Memory B cell (primary cell): ENCODE data around the gene MGAT5.
A peak's percentile ranks its signal among the peaks of the same experiment; 100 is the strongest.

Experiments
- ATAC-seq: fragments of 150-1000 bp; cut with Tn5 transposase; 2 replicates; pipeline ENCODE4 v1.10.0; 2021; ENCODE audit warnings: low read depth, mild to moderate bottlenecking, moderate library complexity
- DNase-seq, 2 donors: peaks; one replicate each; pipeline ENCODE4 v3.0.0; 2022; ENCODE audit warnings: low spot score in 2 of 2
- H3K27ac Mint-ChIP-seq: one replicate; pipeline ENCODE4 v1.8.0; 2022; ENCODE audit warnings: mild to moderate bottlenecking, moderate library complexity, mixed read lengths
- H3K27me3 Mint-ChIP-seq: one replicate; pipeline ENCODE4 v1.8.0; 2022; ENCODE audit warnings: mixed read lengths
- H3K36me3 Mint-ChIP-seq: one replicate; pipeline ENCODE4 v1.8.0; 2022; ENCODE audit warnings: mild to moderate bottlenecking, mixed read lengths
- H3K4me1 Mint-ChIP-seq: one replicate; pipeline ENCODE4 v1.8.0; 2022; ENCODE audit warnings: mixed read lengths
- H3K4me3 Mint-ChIP-seq: one replicate; pipeline ENCODE4 v1.8.0; 2022; ENCODE audit warnings: mild to moderate bottlenecking, moderate library complexity, mixed read lengths
- H3K9me3 Mint-ChIP-seq: one replicate; pipeline ENCODE4 v1.8.0; 2022; ENCODE audit warnings: mixed read lengths

MGAT5 gene

DNA sequence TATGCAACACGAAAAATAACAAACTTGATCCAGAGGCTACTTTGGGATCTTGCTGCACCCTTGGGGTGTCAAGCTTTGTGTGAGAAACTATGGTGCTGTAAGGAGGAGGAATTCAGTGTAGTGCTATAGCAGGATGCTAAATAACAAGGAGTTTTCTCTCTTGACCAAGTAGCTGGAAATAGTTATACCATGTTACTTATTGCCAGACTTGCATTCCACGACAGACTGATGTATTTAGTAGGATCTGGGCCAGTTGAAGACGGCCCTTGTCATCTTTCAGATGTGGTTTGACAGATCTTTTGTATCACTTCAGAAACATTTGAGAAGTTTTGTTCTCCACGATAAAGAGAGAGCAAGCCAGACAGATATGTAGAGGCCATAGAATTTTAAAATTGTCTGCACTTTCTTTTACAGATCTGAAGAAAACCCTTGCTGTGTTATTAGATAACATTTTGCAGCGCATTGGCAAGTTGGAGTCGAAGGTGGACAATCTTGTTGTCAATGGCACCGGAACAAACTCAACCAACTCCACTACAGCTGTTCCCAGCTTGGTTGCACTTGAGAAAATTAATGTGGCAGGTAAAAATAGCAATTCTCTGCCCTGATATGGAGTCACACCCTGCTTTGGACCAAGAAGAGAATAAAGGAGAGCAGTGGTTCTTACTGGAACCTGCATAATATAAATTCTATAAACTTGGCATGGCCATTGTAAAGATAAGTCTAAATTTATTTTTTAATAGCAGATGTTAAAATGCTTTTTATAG, 16.3 kb downstream of the MGAT5 start:
- H3K4me1 Mint-ChIP-seq, result peaks cover 67% of the 10 kb centered on the region
- DNase-seq (no peak), ATAC-seq (no peak)
- H3K36me3 Mint-ChIP-seq, result peaks cover 33% of the 10 kb centered on the region
- H3K27me3 Mint-ChIP-seq, result no peaks in the 10 kb centered on the region
- H3K27ac Mint-ChIP-seq, result peak overlapping the region; percentile 48
- peak overlapping the region; percentile 24 for H3K4me3 Mint-ChIP-seq
- H3K9me3 Mint-ChIP-seq, result no peaks in the 10 kb centered on the region

GRCh38 chr2:134271758-134272157, 17.9 kb downstream of the MGAT5 start:
- Mint-ChIP-seq H3K27ac (peak overlapping the region; percentile 86), H3K27me3 (no peaks in the 10 kb centered on the region)

DNA sequence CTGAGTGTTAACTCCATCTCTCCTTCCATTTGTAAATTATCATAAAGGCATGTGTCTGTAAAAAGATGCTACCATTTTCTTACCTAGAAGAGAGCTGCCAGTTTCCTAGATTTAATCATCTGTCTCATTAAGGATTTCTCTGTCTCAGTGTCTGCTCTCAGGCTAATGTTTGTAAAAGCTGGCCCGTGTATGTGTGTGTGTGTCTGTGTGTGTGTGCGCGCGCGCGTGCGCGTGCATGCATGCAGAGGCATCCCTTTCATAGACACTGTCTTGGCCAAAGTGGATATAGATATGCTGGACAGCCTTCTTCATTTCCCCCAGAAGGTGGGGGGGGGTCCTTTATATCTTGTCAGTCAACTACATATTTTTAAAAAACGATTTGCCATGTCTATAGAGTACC, 18.9 kb downstream of the MGAT5 start:
- peaks cover 4% of the 10 kb centered on the region for H3K9me3 Mint-ChIP-seq
- no peak overlapping the region for H3K4me3 Mint-ChIP-seq
- peaks cover 65% of the 10 kb centered on the region for H3K4me1 Mint-ChIP-seq
- peaks cover 42% of the 10 kb centered on the region for H3K36me3 Mint-ChIP-seq
- no peaks in the 10 kb centered on the region for H3K27me3 Mint-ChIP-seq
- DNase-seq (no peak), ATAC-seq (no peak)
- H3K27ac Mint-ChIP-seq, result peak overlapping the region; percentile 86

More at GRCh38 chr2:134271758-134272157, 17.9 kb downstream of the MGAT5 start:
- peak overlapping the region; percentile 21 for H3K4me3 Mint-ChIP-seq
- H3K4me1 Mint-ChIP-seq, result peaks cover 69% of the 10 kb centered on the region
- DNase-seq, result no peak
- H3K9me3 Mint-ChIP-seq, result no peaks in the 10 kb centered on the region
- peaks cover 34% of the 10 kb centered on the region for H3K36me3 Mint-ChIP-seq
- ATAC-seq, result no peak

DNA sequence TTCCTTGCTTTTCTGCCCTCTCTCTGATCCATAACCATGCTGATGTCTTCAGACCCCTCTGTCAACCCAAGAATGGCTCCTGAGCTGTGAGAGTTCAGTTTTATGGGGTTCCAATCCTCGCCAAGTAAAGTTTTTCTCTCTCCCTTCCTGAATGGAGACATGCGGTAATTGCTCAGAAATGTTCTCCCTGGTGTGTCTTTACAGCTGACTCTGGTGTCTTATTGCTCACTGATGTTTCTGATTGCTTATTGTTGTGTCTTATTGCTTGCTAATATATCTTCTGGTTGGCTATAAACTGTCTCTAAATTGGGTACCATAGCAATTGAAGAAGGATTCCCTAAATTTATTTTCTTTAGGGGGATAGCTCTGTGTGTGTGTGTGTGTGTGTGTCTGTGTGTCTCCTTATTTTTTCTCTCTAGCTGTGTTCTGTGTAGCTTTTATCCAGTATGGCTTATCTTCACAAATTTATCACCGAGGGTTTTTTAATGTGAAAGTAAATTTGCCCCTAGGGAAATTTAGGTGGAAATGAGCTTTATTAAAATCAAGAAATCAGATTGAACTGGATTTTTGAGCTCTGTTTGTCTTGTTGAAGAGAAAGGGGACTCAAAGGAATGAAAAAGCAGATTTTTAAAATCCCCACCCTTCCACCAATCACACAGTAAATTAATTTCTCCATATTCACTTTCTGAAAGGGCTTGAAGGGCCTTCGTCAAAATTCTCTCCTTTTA, 19.5 kb downstream of the MGAT5 start:
- peaks cover 60% of the 10 kb centered on the region for H3K4me1 Mint-ChIP-seq
- ATAC-seq (no peak), DNase-seq (no peak)
- H3K36me3 Mint-ChIP-seq, result peaks cover 43% of the 10 kb centered on the region
- peaks cover 4% of the 10 kb centered on the region for H3K9me3 Mint-ChIP-seq
- H3K4me3 Mint-ChIP-seq, result peak overlapping the region; percentile 68
- peak overlapping the region; percentile 86 for H3K27ac Mint-ChIP-seq
- H3K27me3 Mint-ChIP-seq, result no peaks in the 10 kb centered on the region

- peak overlapping the region; percentile 68 for H3K4me3 Mint-ChIP-seq
- H3K27ac Mint-ChIP-seq, result peak overlapping the region; percentile 86
- peaks cover 66% of the 10 kb centered on the region for H3K4me1 Mint-ChIP-seq
- peaks cover 49% of the 10 kb centered on the region for H3K36me3 Mint-ChIP-seq
- H3K27me3 Mint-ChIP-seq, result no peaks in the 10 kb centered on the region
- peaks cover 4% of the 10 kb centered on the region for H3K9me3 Mint-ChIP-seq
- no peak for ATAC-seq
- DNase-seq, result no peak
Measured at GRCh38 chr2:134274121-134274520, 20.2 kb downstream of the MGAT5 start.

DNA sequence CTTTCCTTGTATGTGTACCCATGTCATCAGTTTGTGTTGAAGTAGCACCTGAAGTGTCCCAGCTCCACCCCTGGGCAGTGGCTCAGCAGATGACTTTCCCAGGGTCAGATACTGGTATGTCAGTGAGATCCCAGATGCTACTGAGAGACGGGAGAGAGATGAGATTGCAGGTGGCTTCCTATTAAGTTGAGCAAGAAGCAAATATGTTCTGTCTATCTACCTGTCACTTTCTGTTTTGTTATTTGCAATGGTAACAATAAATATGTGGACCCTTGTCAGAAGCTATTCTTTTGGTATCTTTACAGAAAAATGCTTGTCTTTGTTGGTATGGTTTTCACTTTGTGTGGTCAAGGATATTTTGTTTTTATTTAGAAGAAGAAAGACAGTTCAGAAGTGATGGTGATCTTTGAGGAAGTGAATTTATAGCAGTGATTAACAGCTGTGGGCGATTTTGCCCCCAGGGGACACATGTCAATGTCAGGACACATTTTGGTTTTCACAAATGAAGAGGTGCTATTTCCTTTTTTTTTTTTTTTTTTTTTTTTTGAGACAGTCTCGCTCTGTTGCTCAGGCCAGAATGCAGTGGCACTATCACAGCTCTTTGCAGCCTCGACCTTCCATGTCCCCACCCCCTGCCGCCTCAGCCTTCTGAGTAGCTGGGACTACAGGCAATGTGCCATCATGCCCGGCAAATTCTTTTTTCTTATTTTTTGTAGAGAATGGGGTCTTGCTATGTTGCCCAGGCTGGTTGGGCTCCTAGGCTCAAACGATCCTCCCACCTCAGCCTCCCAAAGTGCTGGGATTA, 21.4 kb downstream of the MGAT5 start:
- Mint-ChIP-seq H3K36me3 (peaks cover 42% of the 10 kb centered on the region), H3K27me3 (no peaks in the 10 kb centered on the region), H3K9me3 (peaks cover 4% of the 10 kb centered on the region), H3K4me1 (peaks cover 65% of the 10 kb centered on the region), H3K4me3 (peak overlapping the region; percentile 77), H3K27ac (peak overlapping the region; percentile 86)
- ATAC-seq, result peak; percentile 86
- peak; percentile 50 to 74 for DNase-seq

DNA sequence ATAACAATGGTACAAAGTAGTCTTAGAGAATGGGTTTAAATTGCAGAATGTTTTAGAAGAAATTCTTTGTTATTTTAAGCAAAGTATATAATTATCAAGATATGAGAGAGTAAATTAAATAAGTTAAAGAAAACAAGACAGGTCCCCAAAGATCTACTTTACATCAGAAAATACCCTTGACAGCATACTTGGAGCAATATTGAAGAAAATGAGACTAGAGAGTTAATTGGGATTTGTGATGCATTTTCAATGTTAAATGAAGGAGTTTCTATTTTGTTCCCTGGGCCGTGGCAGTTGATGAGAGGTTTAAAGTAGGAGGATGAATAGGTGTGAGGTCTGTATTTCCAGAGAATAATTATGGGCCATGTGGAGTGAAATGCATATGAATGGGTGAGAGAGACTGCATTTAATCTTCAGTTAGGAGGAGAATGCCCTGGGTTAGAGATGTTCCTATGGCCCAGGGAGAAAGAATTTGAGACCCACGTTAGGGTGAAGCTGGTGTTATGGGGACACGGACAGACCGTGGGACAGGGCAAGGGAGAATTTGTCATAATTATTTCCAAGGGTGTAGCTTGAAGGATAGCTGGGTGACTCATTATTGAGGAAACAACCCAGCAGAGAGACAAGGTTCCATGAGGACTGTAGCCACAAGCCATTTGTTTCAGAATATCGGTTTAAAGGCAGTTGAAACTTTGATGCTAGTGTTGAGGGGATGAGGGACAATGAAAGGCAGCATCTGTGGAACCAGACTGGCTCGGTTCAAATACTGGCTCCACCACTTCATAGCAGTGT, 22.7 kb downstream of the MGAT5 start:
- H3K27me3 Mint-ChIP-seq, result no peaks in the 10 kb centered on the region
- peaks cover 67% of the 10 kb centered on the region for H3K4me1 Mint-ChIP-seq

GRCh38 chr2:134277223-134277622, 23.4 kb downstream of the MGAT5 start:
- ATAC-seq (no peak), DNase-seq (no peak)
- peaks cover 69% of the 10 kb centered on the region for H3K4me1 Mint-ChIP-seq
- peak overlapping the region; percentile 86 for H3K27ac Mint-ChIP-seq
- H3K27me3 Mint-ChIP-seq, result no peaks in the 10 kb centered on the region
- peak overlapping the region; percentile 37 for H3K4me3 Mint-ChIP-seq
- H3K9me3 Mint-ChIP-seq, result peaks cover 4% of the 10 kb centered on the region
- H3K36me3 Mint-ChIP-seq, result peaks cover 33% of the 10 kb centered on the region

More for the DNA sequence above, 22.7 kb downstream of the MGAT5 start:
- ATAC-seq (no peak), DNase-seq (no peak)
- Mint-ChIP-seq H3K4me3 (peak overlapping the region; percentile 31), H3K27ac (peak overlapping the region; percentile 86), H3K9me3 (peaks cover 4% of the 10 kb centered on the region), H3K36me3 (peaks cover 39% of the 10 kb centered on the region)

DNA sequence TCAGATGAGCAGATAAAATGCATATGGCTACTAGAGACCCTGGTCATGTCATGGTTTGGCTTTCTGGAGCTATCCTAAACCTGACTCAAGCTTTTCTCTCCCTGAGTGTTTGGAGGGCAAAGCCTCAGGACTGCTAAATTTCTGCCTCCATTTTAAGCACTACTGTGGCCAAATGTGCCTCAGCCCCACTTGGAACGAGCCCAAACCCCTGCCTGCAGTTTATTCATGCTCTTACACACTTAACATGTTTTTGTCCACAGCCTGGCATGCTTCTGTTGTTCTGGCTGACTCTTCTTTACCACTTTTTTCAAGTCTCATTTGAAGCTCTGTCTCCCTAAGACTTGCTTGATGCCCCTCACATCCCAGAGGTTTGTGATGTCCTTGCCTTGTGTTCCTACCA, 24.7 kb downstream of the MGAT5 start:
- no peak for ATAC-seq
- peaks cover 68% of the 10 kb centered on the region for H3K4me1 Mint-ChIP-seq
- H3K36me3 Mint-ChIP-seq, result peaks cover 22% of the 10 kb centered on the region
- peaks cover 4% of the 10 kb centered on the region for H3K9me3 Mint-ChIP-seq
- peak overlapping the region; percentile 35 for H3K4me3 Mint-ChIP-seq
- peak overlapping the region; percentile 86 for H3K27ac Mint-ChIP-seq
- H3K27me3 Mint-ChIP-seq, result no peaks in the 10 kb centered on the region
- no peak for DNase-seq

DNA sequence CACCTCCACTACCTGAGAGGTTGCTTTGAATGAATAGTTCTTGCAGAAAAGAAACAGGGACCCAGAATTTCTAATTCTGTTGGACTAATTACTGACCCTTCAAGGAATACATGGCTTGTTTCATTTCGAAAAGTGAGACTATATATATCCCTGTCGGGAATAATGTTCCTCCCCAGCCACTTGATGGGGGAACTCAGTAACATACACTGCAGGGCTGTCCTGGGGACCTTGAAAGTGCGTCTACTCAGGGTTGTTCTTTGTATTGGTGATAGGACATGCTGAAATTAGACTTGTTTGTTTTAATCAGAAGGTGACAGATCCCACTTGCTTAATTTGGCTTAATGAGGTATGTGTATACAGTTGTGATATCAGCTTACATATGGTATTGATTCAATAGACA, 25.5 kb downstream of the MGAT5 start:
- H3K4me3 Mint-ChIP-seq, result peak overlapping the region; percentile 28
- H3K9me3 Mint-ChIP-seq, result peaks cover 4% of the 10 kb centered on the region
- H3K4me1 Mint-ChIP-seq, result peaks cover 66% of the 10 kb centered on the region
- peaks cover 22% of the 10 kb centered on the region for H3K36me3 Mint-ChIP-seq
- H3K27me3 Mint-ChIP-seq, result no peaks in the 10 kb centered on the region
- H3K27ac Mint-ChIP-seq, result no peak overlapping the region
- DNase-seq, result no peak
- ATAC-seq, result no peak

DNA sequence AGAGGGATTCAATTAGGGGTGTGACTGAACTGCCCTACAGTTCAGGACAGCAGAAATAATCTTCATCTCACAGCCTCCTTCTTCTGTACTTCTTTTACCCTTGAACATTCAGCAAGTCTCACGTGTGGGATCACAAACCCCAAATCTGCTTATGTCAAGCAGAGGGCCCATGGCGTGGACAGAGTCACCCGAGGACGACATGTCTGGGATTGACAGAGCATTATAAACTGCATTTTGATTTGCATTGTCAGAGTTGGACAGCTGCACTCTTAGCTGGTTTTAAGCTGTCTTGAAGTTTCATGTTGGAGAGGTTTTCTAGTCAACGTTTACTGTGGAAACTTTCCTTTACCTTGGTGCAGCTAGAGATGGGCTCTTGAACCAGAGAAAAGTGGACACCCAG, 26.4 kb downstream of the MGAT5 start:
- ATAC-seq, result no peak
- peak overlapping the region; percentile 28 for H3K4me3 Mint-ChIP-seq
- H3K27ac Mint-ChIP-seq, result peak overlapping the region; percentile 39
- peaks cover 64% of the 10 kb centered on the region for H3K4me1 Mint-ChIP-seq
- no peaks in the 10 kb centered on the region for H3K27me3 Mint-ChIP-seq
- no peak for DNase-seq
- H3K36me3 Mint-ChIP-seq, result peaks cover 22% of the 10 kb centered on the region
- H3K9me3 Mint-ChIP-seq, result peaks cover 4% of the 10 kb centered on the region

- no peaks in the 10 kb centered on the region for H3K27me3 Mint-ChIP-seq
- ATAC-seq (no peak), DNase-seq (no peak)
- peaks cover 4% of the 10 kb centered on the region for H3K9me3 Mint-ChIP-seq
- no peak overlapping the region for H3K4me3 Mint-ChIP-seq
- H3K27ac Mint-ChIP-seq, result no peak overlapping the region
- H3K4me1 Mint-ChIP-seq, result peaks cover 62% of the 10 kb centered on the region
- H3K36me3 Mint-ChIP-seq, result peaks cover 22% of the 10 kb centered on the region
Measured at GRCh38 chr2:134280726-134281125, 26.9 kb downstream of the MGAT5 start.

DNA sequence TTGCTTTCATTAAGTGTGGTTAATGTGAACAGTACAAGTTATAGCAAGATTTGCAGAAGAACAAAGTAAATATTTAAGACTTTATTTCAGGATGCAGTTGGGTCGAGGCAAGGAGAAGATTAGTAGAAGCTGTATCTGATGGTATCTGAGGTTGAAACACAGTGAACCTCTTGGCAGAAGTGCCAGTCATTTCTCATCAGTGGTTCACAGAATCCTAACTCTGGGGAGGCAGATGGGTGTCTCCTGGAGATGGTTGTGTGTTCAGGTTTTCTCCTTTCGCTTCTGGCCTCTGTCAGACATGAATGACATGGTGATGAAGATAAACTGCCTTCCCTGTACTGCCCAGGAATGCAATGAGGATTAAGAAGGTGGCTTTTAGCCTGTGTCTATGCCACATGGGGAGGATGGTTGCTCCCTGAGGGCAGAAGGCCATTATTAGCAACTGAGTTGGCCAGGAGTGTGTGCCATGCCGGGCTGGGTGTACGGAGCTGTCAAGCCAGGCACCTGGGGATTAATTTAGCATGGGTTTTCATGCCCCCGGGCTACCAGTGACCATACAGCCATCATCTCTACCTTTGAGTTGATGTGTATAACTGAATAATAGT, 28.0 kb downstream of the MGAT5 start:
- H3K4me1 Mint-ChIP-seq, result peaks cover 63% of the 10 kb centered on the region
- H3K36me3 Mint-ChIP-seq, result peaks cover 23% of the 10 kb centered on the region
- DNase-seq, result no peak
- no peak for ATAC-seq
- H3K27me3 Mint-ChIP-seq, result no peaks in the 10 kb centered on the region
- peak overlapping the region; percentile 47 for H3K4me3 Mint-ChIP-seq
- H3K27ac Mint-ChIP-seq, result peak overlapping the region; percentile 90
- H3K9me3 Mint-ChIP-seq, result peaks cover 4% of the 10 kb centered on the region
